GM19023 (cell line): ENCODE results near the gene CDKAL1.
"Not testable (repeated sequence)": the region's sequence is repeated elsewhere in the genome, so short reads cannot be mapped to it uniquely, and the experiment has no call there.

Source experiments
- ATAC-seq: cut with Tn5 transposase; IDR thresholded peaks from one replicate; pipeline ENCODE4 v1.9.1; 2021; ENCODE audit warnings: mild to moderate bottlenecking, moderate library complexity; ENCODE audit not compliant: unreplicated experiment

The CDKAL1 gene

DNA sequence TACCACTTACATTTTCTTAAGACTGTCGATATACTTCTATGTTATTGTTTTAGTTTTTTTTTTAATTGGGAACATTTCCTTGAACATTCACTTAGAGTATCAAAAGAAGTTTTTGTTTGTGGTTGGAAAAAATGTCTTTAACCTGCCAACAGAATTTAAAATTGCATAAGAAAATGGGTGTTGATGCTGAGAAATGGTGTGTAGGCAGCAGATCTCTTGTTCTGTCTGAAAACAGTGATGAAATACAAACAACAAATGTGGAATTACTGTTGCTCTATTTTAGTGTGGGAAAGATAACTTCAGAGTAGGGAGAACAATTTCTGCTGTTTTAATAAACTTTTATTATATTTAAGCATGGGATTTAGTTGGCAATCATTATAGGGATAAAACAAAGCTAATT is 293.5 kb downstream of the CDKAL1 start:
- no peak for ATAC-seq

GRCh38 chr6:20830576-20830975 is 296.3 kb downstream of the CDKAL1 start:
- no peak for ATAC-seq

GRCh38 chr6:20831251-20831650 is 297.0 kb downstream of the CDKAL1 start:
- not testable (repeated sequence) for ATAC-seq

DNA sequence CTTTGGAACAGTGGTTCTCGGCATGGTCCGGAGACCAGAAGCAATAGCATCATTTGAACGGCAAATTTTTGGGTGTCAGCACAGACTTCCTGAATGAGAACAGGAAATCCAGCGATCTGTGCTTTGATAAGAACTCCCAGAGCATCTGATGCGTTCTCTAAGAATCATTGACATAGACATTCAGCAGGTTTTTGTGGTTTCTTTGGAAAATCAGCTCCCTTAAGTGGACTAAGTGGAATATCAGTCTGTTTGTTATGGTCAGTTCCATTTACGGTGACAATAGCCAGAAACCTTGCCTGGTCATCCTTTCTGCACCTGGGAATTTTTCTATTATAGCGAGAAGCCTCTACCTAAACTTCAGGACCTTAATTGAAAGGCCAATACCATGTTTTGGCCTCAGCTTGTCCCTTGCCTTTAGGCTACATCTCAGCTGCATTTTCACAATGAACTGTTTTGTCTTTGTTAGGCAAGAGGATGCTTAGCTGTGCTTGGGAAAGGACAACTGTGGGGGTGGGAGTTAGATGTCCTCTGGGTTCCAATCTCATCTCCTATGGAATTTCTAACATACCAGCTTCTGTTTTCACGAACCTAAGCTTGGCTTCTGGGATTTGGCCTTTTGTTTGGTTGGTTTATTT is 299.7 kb downstream of the CDKAL1 start:
- ATAC-seq, result no peak

GRCh38 chr6:20835315-20836010 is 301.2 kb downstream of the CDKAL1 start:
- ATAC-seq, result no peak

DNA sequence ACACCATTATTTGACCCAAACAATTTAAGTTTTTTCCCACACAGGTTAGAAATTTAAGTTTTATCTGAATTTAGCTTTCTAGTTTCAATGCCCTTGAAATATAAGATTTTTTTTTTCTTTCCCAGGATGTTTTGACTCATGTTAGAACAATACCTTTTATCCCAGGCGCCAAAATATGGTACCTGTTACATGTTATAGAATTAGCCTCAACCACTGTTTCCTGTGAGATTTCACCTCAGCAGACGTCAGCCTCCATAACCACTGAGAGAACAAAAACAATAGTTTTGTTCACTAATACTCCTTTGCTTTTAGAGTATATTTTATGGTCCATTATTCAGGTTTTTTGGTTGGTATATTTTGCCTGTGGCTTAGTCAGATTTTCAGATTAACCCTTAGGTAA is 302.9 kb downstream of the CDKAL1 start:
- no peak for ATAC-seq

DNA sequence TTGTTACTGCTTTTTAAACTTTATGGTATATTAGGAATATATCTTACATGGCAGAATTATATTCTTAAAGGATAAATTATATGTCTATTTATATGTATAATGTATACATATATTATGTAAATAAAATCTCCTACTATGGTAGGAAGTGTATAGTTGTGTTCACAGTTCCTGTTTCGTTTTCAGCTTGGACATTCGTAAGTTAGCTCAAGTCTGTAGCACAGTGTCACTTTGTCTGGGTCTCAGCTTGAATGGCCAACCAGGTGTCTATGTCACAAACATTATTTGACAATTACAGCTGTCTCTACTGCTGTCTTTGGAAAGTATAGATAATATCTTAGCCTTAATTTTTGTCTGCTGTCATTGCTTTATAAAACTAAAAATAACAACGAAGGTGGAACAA is 303.9 kb downstream of the CDKAL1 start:
- no peak for ATAC-seq

- no peak for ATAC-seq
Observed at GRCh38 chr6:20839630-20840029, 305.4 kb downstream of the CDKAL1 start.

- no peak for ATAC-seq
Observed at GRCh38 chr6:20840675-20841074, 306.4 kb downstream of the CDKAL1 start.

GRCh38 chr6:20841806-20842205 is 307.5 kb downstream of the CDKAL1 start:
- ATAC-seq, result no peak

- ATAC-seq, result no peak
Observed at GRCh38 chr6:20845592-20845991, 311.3 kb downstream of the CDKAL1 start.

DNA sequence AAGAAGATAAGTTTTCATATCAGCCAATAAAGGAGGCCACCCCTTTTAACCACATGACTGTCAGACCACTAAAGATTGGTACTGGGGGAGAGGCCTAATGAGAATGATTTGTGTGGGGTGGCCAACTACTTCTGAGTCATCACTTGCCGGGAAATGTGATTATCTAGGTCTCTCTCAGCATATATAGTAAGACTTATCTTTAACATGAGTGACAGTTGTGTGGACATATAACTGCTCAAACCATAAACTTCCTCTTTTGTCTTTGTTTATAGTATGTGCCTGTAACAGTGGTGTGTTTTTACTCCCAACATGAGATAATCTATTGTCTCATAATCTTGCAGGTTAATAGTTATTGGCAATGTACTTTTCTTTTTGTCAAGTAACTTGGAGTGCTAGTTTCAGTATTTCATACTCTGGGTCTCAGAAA is 312.4 kb downstream of the CDKAL1 start:
- peak; percentile 62 for ATAC-seq

- no peak for ATAC-seq
Observed at GRCh38 chr6:20847904-20848303, 313.6 kb downstream of the CDKAL1 start.

- ATAC-seq, result no peak
Observed at GRCh38 chr6:20850686-20851416, 316.6 kb downstream of the CDKAL1 start.

- ATAC-seq, result no peak
Observed at GRCh38 chr6:20851795-20852194, 317.5 kb downstream of the CDKAL1 start.

DNA sequence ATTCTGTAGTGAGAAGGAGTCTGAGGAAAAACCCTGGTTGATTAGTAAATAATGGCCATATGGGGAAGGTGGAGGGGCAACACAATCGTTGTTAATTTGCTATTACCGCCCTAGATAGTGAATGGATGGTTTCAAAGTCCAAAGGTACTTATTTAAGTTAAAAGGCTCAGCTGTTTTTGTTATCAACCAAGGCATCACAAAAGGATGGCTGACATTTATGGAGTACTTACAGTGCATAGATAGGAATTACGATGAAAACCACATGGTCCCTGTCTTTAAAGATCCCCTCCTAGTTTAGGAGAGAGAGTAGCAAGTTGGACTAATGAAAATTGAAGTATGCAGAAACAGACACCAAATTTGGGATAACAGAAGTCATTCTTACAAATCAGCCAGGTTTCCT is 319.6 kb downstream of the CDKAL1 start:
- ATAC-seq, result no peak

DNA sequence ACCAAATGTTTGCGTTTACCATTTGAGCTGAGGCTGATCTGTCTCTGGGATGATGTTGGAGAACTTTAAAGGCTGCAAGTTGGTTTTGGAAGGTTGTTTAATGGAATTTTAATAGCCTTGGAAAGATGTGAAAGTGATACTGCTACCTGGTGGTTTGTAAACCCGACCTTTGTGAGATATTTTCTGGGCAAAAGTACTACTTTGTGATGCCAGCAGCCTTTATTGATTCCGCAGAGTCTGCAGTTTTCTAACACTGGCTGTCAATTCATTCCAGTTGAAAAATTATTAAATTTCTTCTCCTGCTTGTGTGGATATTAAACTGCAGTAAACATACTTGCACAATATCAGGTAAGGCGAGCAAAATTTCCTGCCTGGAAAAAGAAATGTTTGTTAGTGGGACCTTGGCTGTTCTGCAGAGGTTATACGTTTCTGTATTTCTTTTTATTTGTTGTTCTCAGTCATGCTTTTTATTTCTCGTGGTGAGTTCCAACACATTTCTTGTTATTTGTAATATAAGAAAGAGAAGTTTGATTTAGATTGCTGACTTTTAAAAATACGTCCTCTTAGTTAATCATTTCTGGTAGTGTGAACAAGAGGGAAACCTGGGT is 322.5 kb downstream of the CDKAL1 start:
- no peak for ATAC-seq

GRCh38 chr6:20861481-20861880 is 327.2 kb downstream of the CDKAL1 start:
- no peak for ATAC-seq

DNA sequence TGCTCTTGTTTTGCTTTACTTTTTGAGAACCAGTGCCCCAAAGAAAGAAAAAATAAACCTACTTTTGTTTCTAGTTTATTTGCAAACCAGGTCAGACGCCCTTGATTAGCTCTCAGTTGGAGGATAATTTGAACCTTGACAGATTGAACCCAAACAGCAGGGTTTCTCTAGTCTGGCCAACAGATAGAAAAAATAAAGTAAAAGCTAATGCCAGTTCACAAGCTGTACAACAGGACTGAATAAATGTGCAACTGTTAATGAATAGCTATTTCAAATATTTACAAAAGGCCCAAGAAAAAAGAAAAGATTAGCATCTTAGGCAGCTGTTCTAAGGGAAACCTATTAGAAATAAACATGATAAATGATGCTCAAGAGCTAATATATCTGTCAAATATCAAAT is 331.8 kb downstream of the CDKAL1 start:
- no peak for ATAC-seq

GRCh38 chr6:20866935-20867703 is 332.9 kb downstream of the CDKAL1 start:
- no peak for ATAC-seq
